HEK293 (cell line): ENCODE results near the gene RPS10.

Experiments used
- CTCF ChIA-PET: fragments of 350-600 bp; formaldehyde crosslinking; extraction: SDS; loops from one replicate; lab custom pipeline; 2021; ENCODE audit warnings: antibody characterized with exemption; lab: Yijun Ruan, JAX
- POLR2A ChIA-PET: fragments of 300-600 bp; formaldehyde crosslinking; extraction: SDS; loops from one replicate; lab custom pipeline; 2020; ENCODE audit warnings: antibody characterized with exemption, inconsistent platforms; lab: Yijun Ruan, JAX
- H3K27ac ChIP-seq: fragments of 200-500 bp; sonication (Bioruptor generic); 2 replicates; pipeline ENCODE4 v1.5.1; 2014; ENCODE audit warnings: low read depth, low read length, control low read depth, inconsistent platforms; ENCODE audit errors: extremely low read depth
- H3K36me3 ChIP-seq, 2 experiments: fragments of 200-500 bp in 1 of 2; sonication (Bioruptor generic) in 1 of 2; 1 replicate in 1 of 2; 2 replicates in 1 of 2; pipeline ENCODE4 v1.5.1; 2014 to 2017; ENCODE audit warnings: inconsistent platforms in 2 of 2, low read length in 2 of 2; ENCODE audit not compliant: control insufficient read depth in 2 of 2, insufficient read depth in 1 of 2
- H3K4me1 ChIP-seq: fragments of 200-500 bp; sonication (Bioruptor generic); 2 replicates; pipeline ENCODE4 v1.5.1; 2014; ENCODE audit warnings: mild to moderate bottlenecking, low read length, inconsistent platforms; ENCODE audit not compliant: control insufficient read depth, insufficient read depth
- H3K4me3 ChIP-seq: 2 replicates; pipeline ENCODE4 v1.5.1; 2011; ENCODE audit warnings: low read depth, mild to moderate bottlenecking, control low read depth, low read length, moderate library complexity
- H3K9me3 ChIP-seq: fragments of 200-500 bp; sonication (Bioruptor generic); 2 replicates; pipeline ENCODE4 v1.5.1; 2014; ENCODE audit warnings: low read depth, low read length, inconsistent platforms; ENCODE audit not compliant: control insufficient read depth, insufficient read depth
- ZNF121 ChIP-seq: fragments of 450-650 bp; formaldehyde crosslinking; IDR thresholded peaks from 2 replicates; pipeline ENCODE4 v1.5.1; 2016; ENCODE audit warnings: missing biosample characterization, missing genetic modification characterization
- ZNF335 ChIP-seq: fragments of 450-650 bp; formaldehyde crosslinking; conservative IDR thresholded peaks from 2 replicates; pipeline ENCODE4 v1.5.1; 2016; ENCODE audit warnings: missing biosample characterization, missing genetic modification characterization
- ZNF658 ChIP-seq: fragments of 450-650 bp; formaldehyde crosslinking; IDR thresholded peaks from 2 replicates; pipeline ENCODE4; 2016; ENCODE audit warnings: missing biosample characterization, missing genetic modification characterization
- ZSCAN16 ChIP-seq: fragments of 450-650 bp; formaldehyde crosslinking; IDR thresholded peaks from 2 replicates; pipeline ENCODE4 v1.5.1; 2016; ENCODE audit warnings: missing biosample characterization, missing genetic modification characterization
- TF ChIP-seq, protein P1 (sequence below): fragments of 450-650 bp; formaldehyde crosslinking; IDR thresholded peaks from 2 replicates; pipeline ENCODE4 v1.5.1; 2016; ENCODE audit warnings: missing biosample characterization, missing genetic modification characterization, low read depth
- TF ChIP-seq, protein P2 (sequence below): fragments of 450-650 bp; formaldehyde crosslinking; IDR thresholded peaks from 2 replicates; pipeline ENCODE4 v1.5.1; 2016; ENCODE audit warnings: missing biosample characterization, missing genetic modification characterization
- TF ChIP-seq, protein P3 (sequence below): fragments of 450-650 bp; formaldehyde crosslinking; IDR thresholded peaks from 2 replicates; pipeline ENCODE4 v1.5.1; 2016; ENCODE audit warnings: missing biosample characterization, missing genetic modification characterization
- TF ChIP-seq, protein P4 (sequence below): fragments of 450-650 bp; formaldehyde crosslinking; conservative IDR thresholded peaks from 2 replicates; pipeline ENCODE4 v1.5.1; 2016; ENCODE audit warnings: low read depth, missing biosample characterization, missing genetic modification characterization
- TF ChIP-seq, protein P5 (sequence below): fragments of 450-650 bp; formaldehyde crosslinking; IDR thresholded peaks from 2 replicates; pipeline ENCODE4 v1.5.1; 2017; ENCODE audit warnings: missing biosample characterization, missing genetic modification characterization
- TF ChIP-seq, protein P6 (sequence below): fragments of 450-650 bp; formaldehyde crosslinking; IDR thresholded peaks from 2 replicates; pipeline ENCODE4 v1.5.1; 2016; ENCODE audit warnings: missing biosample characterization, missing genetic modification characterization
- TF ChIP-seq, protein P7 (sequence below): fragments of 450-650 bp; formaldehyde crosslinking; IDR thresholded peaks from 2 replicates; pipeline ENCODE4 v1.5.1; 2016; ENCODE audit warnings: missing biosample characterization, missing genetic modification characterization

RPS10 gene

DNA sequence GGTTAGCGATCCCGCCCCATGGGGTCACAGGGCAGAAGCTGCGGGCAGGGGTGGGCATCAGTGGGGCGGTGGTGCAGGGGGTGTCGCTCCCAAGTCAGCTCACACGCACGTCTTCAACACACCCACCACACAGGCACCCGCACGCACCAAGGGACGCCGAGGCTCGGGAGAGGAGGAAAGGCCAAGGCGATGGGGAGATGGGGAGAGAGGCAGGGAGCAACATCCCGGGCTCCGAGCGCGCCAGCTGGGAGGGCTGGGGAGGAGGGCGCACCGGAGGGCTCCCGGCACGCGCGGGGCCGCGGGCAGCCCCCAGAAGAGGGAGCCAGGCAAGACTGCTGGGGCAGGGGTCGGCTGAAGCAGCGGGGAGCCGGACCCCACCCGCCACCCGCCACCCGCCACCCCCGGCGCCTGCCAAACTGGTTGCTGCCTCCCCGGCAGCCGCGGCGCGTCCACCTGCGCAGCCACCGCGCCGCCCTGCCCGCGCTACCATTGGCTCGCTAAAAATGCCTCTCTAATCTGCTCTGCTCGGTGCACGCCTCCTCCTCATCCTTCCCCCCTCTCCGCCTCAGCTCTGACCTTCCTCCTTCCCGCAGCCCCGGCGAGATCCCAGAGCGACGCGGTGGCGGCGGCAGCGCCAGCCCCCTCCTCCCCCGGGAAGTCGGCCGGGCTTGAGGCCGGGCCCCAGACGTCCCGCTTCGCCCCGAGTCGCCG lies 39.8 kb upstream of the RPS10 start, which contains the start of gene PACSIN1 (continued):
- TF ChIP-seq, protein P1, sequence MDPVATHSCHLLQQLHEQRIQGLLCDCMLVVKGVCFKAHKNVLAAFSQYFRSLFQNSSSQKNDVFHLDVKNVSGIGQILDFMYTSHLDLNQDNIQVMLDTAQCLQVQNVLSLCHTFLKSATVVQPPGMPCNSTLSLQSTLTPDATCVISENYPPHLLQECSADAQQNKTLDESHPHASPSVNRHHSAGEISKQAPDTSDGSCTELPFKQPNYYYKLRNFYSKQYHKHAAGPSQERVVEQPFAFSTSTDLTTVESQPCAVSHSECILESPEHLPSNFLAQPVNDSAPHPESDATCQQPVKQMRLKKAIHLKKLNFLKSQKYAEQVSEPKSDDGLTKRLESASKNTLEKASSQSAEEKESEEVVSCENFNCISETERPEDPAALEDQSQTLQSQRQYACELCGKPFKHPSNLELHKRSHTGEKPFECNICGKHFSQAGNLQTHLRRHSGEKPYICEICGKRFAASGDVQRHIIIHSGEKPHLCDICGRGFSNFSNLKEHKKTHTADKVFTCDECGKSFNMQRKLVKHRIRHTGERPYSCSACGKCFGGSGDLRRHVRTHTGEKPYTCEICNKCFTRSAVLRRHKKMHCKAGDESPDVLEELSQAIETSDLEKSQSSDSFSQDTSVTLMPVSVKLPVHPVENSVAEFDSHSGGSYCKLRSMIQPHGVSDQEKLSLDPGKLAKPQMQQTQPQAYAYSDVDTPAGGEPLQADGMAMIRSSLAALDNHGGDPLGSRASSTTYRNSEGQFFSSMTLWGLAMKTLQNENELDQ, result no peak
- TF ChIP-seq, protein P2, sequence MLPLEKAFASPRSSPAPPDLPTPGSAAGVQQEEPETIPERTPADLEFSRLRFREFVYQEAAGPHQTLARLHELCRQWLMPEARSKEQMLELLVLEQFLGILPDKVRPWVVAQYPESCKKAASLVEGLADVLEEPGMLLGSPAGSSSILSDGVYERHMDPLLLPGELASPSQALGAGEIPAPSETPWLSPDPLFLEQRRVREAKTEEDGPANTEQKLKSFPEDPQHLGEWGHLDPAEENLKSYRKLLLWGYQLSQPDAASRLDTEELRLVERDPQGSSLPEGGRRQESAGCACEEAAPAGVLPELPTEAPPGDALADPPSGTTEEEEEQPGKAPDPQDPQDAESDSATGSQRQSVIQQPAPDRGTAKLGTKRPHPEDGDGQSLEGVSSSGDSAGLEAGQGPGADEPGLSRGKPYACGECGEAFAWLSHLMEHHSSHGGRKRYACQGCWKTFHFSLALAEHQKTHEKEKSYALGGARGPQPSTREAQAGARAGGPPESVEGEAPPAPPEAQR, result no peak
- TF ChIP-seq, protein P3, sequence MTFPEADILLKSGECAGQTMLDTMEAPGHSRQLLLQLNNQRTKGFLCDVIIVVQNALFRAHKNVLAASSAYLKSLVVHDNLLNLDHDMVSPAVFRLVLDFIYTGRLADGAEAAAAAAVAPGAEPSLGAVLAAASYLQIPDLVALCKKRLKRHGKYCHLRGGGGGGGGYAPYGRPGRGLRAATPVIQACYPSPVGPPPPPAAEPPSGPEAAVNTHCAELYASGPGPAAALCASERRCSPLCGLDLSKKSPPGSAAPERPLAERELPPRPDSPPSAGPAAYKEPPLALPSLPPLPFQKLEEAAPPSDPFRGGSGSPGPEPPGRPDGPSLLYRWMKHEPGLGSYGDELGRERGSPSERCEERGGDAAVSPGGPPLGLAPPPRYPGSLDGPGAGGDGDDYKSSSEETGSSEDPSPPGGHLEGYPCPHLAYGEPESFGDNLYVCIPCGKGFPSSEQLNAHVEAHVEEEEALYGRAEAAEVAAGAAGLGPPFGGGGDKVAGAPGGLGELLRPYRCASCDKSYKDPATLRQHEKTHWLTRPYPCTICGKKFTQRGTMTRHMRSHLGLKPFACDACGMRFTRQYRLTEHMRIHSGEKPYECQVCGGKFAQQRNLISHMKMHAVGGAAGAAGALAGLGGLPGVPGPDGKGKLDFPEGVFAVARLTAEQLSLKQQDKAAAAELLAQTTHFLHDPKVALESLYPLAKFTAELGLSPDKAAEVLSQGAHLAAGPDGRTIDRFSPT (tag by site-specific recombination), result no peak
- TF ChIP-seq ZNF335 (tag by site-specific recombination), result peak; percentile 58
- TF ChIP-seq, protein P4, sequence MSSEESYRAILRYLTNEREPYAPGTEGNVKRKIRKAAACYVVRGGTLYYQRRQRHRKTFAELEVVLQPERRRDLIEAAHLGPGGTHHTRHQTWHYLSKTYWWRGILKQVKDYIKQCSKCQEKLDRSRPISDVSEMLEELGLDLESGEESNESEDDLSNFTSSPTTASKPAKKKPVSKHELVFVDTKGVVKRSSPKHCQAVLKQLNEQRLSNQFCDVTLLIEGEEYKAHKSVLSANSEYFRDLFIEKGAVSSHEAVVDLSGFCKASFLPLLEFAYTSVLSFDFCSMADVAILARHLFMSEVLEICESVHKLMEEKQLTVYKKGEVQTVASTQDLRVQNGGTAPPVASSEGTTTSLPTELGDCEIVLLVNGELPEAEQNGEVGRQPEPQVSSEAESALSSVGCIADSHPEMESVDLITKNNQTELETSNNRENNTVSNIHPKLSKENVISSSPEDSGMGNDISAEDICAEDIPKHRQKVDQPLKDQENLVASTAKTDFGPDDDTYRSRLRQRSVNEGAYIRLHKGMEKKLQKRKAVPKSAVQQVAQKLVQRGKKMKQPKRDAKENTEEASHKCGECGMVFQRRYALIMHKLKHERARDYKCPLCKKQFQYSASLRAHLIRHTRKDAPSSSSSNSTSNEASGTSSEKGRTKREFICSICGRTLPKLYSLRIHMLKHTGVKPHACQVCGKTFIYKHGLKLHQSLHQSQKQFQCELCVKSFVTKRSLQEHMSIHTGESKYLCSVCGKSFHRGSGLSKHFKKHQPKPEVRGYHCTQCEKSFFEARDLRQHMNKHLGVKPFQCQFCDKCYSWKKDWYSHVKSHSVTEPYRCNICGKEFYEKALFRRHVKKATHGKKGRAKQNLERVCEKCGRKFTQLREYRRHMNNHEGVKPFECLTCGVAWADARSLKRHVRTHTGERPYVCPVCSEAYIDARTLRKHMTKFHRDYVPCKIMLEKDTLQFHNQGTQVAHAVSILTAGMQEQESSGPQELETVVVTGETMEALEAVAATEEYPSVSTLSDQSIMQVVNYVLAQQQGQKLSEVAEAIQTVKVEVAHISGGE (tag by site-specific recombination), result no peak
- TF ChIP-seq ZNF121 (tag by site-specific recombination), result no peak
- TF ChIP-seq, protein P5, sequence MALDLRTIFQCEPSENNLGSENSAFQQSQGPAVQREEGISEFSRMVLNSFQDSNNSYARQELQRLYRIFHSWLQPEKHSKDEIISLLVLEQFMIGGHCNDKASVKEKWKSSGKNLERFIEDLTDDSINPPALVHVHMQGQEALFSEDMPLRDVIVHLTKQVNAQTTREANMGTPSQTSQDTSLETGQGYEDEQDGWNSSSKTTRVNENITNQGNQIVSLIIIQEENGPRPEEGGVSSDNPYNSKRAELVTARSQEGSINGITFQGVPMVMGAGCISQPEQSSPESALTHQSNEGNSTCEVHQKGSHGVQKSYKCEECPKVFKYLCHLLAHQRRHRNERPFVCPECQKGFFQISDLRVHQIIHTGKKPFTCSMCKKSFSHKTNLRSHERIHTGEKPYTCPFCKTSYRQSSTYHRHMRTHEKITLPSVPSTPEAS, result no peak

DNA sequence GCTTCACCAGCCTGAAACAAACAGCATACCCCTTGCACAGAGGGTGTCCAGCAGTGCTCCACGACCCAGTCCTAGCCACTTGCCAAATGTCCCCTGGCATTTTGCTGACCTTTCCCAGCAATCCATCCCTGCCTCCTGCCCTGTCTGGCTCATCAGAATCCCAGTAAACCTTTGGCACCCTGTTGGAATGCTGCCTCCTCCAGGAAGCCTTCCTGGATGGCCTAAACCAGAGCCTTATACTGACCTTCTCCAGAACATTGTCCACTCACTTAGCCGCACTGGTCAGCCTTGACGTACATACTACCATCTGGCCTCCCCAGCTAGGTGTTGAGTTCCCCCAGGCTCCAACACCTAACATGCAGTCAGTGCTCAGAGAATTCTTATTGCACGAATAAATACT lies 38.0 kb upstream of the RPS10 start:
- POLR2A ChIA-PET, result interaction anchor here (1.2 kb wide), 1 partner anchor 240 kb away, joined by 5 read pairs; no protein-coding TSS in a partner anchor
- CTCF ChIA-PET, result interaction anchor here (0.6 to 1.3 kb wide), 4 partner anchors 12 to 146 kb away, joined by 3 to 7 read pairs (median 3); no protein-coding TSS in a partner anchor
- no peak overlapping the region for H3K4me3 ChIP-seq
- TF ChIP-seq ZSCAN16 (tag by site-specific recombination) (no peak), ZNF658 (tag by site-specific recombination) (no peak)
- TF ChIP-seq, protein P6, sequence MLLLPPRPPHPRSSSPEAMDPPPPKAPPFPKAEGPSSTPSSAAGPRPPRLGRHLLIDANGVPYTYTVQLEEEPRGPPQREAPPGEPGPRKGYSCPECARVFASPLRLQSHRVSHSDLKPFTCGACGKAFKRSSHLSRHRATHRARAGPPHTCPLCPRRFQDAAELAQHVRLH (tag by site-specific recombination), result 0 out of 2 replicates have a peak, but pooled peaks have one; percentile 23
- TF ChIP-seq, protein P7, sequence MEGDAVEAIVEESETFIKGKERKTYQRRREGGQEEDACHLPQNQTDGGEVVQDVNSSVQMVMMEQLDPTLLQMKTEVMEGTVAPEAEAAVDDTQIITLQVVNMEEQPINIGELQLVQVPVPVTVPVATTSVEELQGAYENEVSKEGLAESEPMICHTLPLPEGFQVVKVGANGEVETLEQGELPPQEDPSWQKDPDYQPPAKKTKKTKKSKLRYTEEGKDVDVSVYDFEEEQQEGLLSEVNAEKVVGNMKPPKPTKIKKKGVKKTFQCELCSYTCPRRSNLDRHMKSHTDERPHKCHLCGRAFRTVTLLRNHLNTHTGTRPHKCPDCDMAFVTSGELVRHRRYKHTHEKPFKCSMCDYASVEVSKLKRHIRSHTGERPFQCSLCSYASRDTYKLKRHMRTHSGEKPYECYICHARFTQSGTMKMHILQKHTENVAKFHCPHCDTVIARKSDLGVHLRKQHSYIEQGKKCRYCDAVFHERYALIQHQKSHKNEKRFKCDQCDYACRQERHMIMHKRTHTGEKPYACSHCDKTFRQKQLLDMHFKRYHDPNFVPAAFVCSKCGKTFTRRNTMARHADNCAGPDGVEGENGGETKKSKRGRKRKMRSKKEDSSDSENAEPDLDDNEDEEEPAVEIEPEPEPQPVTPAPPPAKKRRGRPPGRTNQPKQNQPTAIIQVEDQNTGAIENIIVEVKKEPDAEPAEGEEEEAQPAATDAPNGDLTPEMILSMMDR (tag by site-specific recombination), result no peak
- no peak overlapping the region for H3K27ac ChIP-seq
- H3K9me3 ChIP-seq, result no peaks in the 10 kb centered on the region
- H3K36me3 ChIP-seq, result no peaks in the 10 kb centered on the region
- H3K4me1 ChIP-seq, result no peaks in the 10 kb centered on the region
